Measurements from ENCODE around the gene SERPINA1. TPM values are rescaled to one million over a fixed set of nuclear protein-coding genes. Genes with fewer than 3 reads are reported as not detected.

The SERPINA1 gene
- total RNA-seq, 1 experiment from 2014 or later, result not detected

GRCh38 chr14:94373708-94374107 lies 14.7 kb downstream of the SERPINA1 start:
- Histone ChIP-seq H3T11ph (ENCODE audit: low read length) (no peak overlapping the region), H3K14ac (ENCODE audit: insufficient read depth, low read length) (no peak overlapping the region), H3K27ac (ENCODE audit: insufficient read length, low read depth, low read length) (no peak overlapping the region), H3K4me2 (ENCODE audit: insufficient read depth, insufficient read length, low read length) (no peak overlapping the region), H3K23me2 (ENCODE audit: insufficient read length, low read depth, low read length, poor library complexity, severe bottlenecking) (no peaks in the 10 kb centered on the region), H3K56ac (ENCODE audit: insufficient read length, low read depth, low read length) (no peak overlapping the region), H3K4me1 (ENCODE audit: insufficient read depth, low read length) (peaks cover 6% of the 10 kb centered on the region; the same call in 1 of the 2 replicates), H3K23ac (ENCODE audit: insufficient read length, low read depth, low read length) (no peak overlapping the region), H2BK15ac (ENCODE audit: low read depth, low read length) (no peak overlapping the region), H2AK5ac (ENCODE audit: insufficient read length, low read length) (no peak overlapping the region), H3K79me1 (ENCODE audit: insufficient read depth, low read depth, low read length, poor library complexity, severe bottlenecking) (no peaks in the 10 kb centered on the region), H4K91ac (ENCODE audit: insufficient read length, low read depth, low read length) (no peak overlapping the region), H4K5ac (ENCODE audit: insufficient read length, low read depth, low read length) (no peak overlapping the region), H2BK5ac (ENCODE audit: insufficient read length, low read length) (no peak overlapping the region), H3K9me3 (ENCODE audit: control insufficient read depth, low read depth, low read length) (no peaks in the 10 kb centered on the region), H2BK12ac (ENCODE audit: insufficient read length, low read depth, low read length) (no peak overlapping the region), H2AFZ (ENCODE audit: low read length) (no peak overlapping the region), H3K79me2 (ENCODE audit: insufficient read depth, low read length) (no peaks in the 10 kb centered on the region), H3K18ac (ENCODE audit: insufficient read length, low read depth, low read length) (no peak overlapping the region), H3K4ac (ENCODE audit: low read depth, low read length) (no peak overlapping the region), H2BK120ac (ENCODE audit: low read depth, low read length, poor library complexity, severe bottlenecking) (no peak overlapping the region), H4K8ac (replicated peaks; ENCODE audit: insufficient read length, low read depth, low read length) (no peak overlapping the region), H4K20me1 (ENCODE audit: control insufficient read depth, insufficient read depth, insufficient read length) (no peaks in the 10 kb centered on the region), H3K27me3 (ENCODE audit: insufficient read depth, low read length) (no peaks in the 10 kb centered on the region; the same call in 1 of the 2 replicates), H2BK20ac (ENCODE audit: low read depth, low read length, poor library complexity, severe bottlenecking) (no peak overlapping the region), H3K9ac (ENCODE audit: extremely low read depth, insufficient read length, low read length) (no peak overlapping the region)
- H3K9me3 Mint-ChIP-seq, result no peaks in the 10 kb centered on the region
- no peak for TF ChIP-seq CTCF (conservative IDR thresholded peaks at IDR 0.05)
- no CpG with 5 or more reads among the region's 8 CpGs for WGBS (ENCODE audit: extremely low coverage, insufficient read length, low lambda C conversion rate)
- no peaks in the 10 kb centered on the region for H3K36me3 Mint-ChIP-seq (ENCODE audit: insufficient read depth in 1 of 3, low read depth in 3 of 3)
- H3K27ac Mint-ChIP-seq, result no peak overlapping the region
- no peak overlapping the region for H3K4me3 Mint-ChIP-seq
- DNase-seq, result no peak
- peaks cover 41 to 52% of the 10 kb centered on the region in 2 experiments for H3K4me1 Mint-ChIP-seq
- peaks cover 5% of the 10 kb centered on the region for H3K27me3 Mint-ChIP-seq (ENCODE audit: low read depth)

All from H9 (cell line).